Stimulated activated naive CD8-positive, alpha-beta T cell treated with anti-CD3 and anti-CD28 coated beads, Interleukin-15, amount 100 ng/mL, for 72 hours (primary cell): ENCODE data around the gene MTHFD2L.

ENCODE experiments used
- ATAC-seq: fragments of 150-1000 bp; cut with Tn5 transposase; 2 replicates; pipeline ENCODE4 v1.10.0; 2021; ENCODE audit warnings: mild to moderate bottlenecking, moderate library complexity
- DNase-seq, 2 donors: peaks; one replicate each; pipeline ENCODE4 v3.0.0; 2021 to 2022
- H3K27ac Mint-ChIP-seq, 2 donors: one replicate each; pipeline ENCODE4 v1.8.0; 2022; ENCODE audit warnings: mild to moderate bottlenecking in 2 of 2, mixed read lengths in 2 of 2, moderate library complexity in 2 of 2
- H3K27me3 Mint-ChIP-seq: one replicate; pipeline ENCODE4 v1.8.0; 2022; ENCODE audit warnings: mixed read lengths
- H3K4me1 Mint-ChIP-seq: one replicate; pipeline ENCODE4 v1.8.0; 2022; ENCODE audit warnings: mild to moderate bottlenecking, mixed read lengths
- H3K4me3 Mint-ChIP-seq, 2 donors: one replicate each; pipeline ENCODE4 v1.8.0; 2022; ENCODE audit warnings: mild to moderate bottlenecking in 2 of 2, mixed read lengths in 2 of 2, moderate library complexity in 1 of 2
- H3K9me3 Mint-ChIP-seq, 2 donors: one replicate each; pipeline ENCODE4 v1.8.0; 2022; ENCODE audit warnings: mixed read lengths in 2 of 2

The MTHFD2L gene

GRCh38 chr4:74287164-74287563 lies 129.2 kb downstream of the MTHFD2L start:
- Mint-ChIP-seq H3K27me3 (no peaks in the 10 kb centered on the region), H3K9me3 (peaks cover 0 to 9% of the 10 kb centered on the region in 2 donors), H3K4me1 (no peaks in the 10 kb centered on the region), H3K4me3 (no peak overlapping the region), H3K27ac (no peak overlapping the region)
- ATAC-seq = no peak
- no peak for DNase-seq

GRCh38 chr4:74287791-74288190 lies 129.9 kb downstream of the MTHFD2L start:
- no peak overlapping the region for H3K4me3 Mint-ChIP-seq

GRCh38 chr4:74291471-74291870 lies 133.6 kb downstream of the MTHFD2L start:
- no peak for DNase-seq
- no peak overlapping the region for H3K4me3 Mint-ChIP-seq
- no peak overlapping the region for H3K27ac Mint-ChIP-seq
- no peaks in the 10 kb centered on the region for H3K4me1 Mint-ChIP-seq
- ATAC-seq = no peak
- peaks cover 0 to 9% of the 10 kb centered on the region in 2 donors for H3K9me3 Mint-ChIP-seq
- H3K27me3 Mint-ChIP-seq = no peaks in the 10 kb centered on the region

More at GRCh38 chr4:74287791-74288190, 129.9 kb downstream of the MTHFD2L start:
- no peak for DNase-seq
- ATAC-seq = no peak
- Mint-ChIP-seq H3K27ac (no peak overlapping the region), H3K4me1 (no peaks in the 10 kb centered on the region), H3K9me3 (peaks cover 0 to 9% of the 10 kb centered on the region in 2 donors), H3K27me3 (no peaks in the 10 kb centered on the region)

GRCh38 chr4:74292111-74292870 lies 134.4 kb downstream of the MTHFD2L start:
- H3K4me1 Mint-ChIP-seq = no peaks in the 10 kb centered on the region
- DNase-seq = no peak
- H3K4me3 Mint-ChIP-seq = no peak overlapping the region
- H3K27ac Mint-ChIP-seq = no peak overlapping the region
- H3K27me3 Mint-ChIP-seq = no peaks in the 10 kb centered on the region
- ATAC-seq = no peak
- H3K9me3 Mint-ChIP-seq = peaks cover 0 to 9% of the 10 kb centered on the region in 2 donors

- DNase-seq = no peak
- Mint-ChIP-seq H3K27me3 (no peaks in the 10 kb centered on the region), H3K9me3 (peaks cover 0 to 9% of the 10 kb centered on the region in 2 donors), H3K4me1 (no peaks in the 10 kb centered on the region), H3K27ac (no peak overlapping the region), H3K4me3 (no peak overlapping the region)
- ATAC-seq = no peak
Measured at GRCh38 chr4:74293558-74293957, 135.6 kb downstream of the MTHFD2L start.

GRCh38 chr4:74294681-74295080 lies 136.8 kb downstream of the MTHFD2L start:
- ATAC-seq (no peak), DNase-seq (no peak)
- Mint-ChIP-seq H3K27me3 (no peaks in the 10 kb centered on the region), H3K4me3 (no peak overlapping the region), H3K9me3 (peaks cover 0 to 2% of the 10 kb centered on the region in 2 donors), H3K4me1 (no peaks in the 10 kb centered on the region), H3K27ac (no peak overlapping the region)

- H3K27me3 Mint-ChIP-seq = no peaks in the 10 kb centered on the region
- H3K4me1 Mint-ChIP-seq = no peaks in the 10 kb centered on the region
- no peaks in the 10 kb centered on the region for H3K9me3 Mint-ChIP-seq
- no peak for ATAC-seq
- H3K27ac Mint-ChIP-seq = no peak overlapping the region
- no peak overlapping the region for H3K4me3 Mint-ChIP-seq
- DNase-seq = no peak
Measured at GRCh38 chr4:74297539-74297938, 139.6 kb downstream of the MTHFD2L start.

GRCh38 chr4:74304095-74304625 lies 146.2 kb downstream of the MTHFD2L start:
- Mint-ChIP-seq H3K27me3 (no peaks in the 10 kb centered on the region), H3K4me3 (no peak overlapping the region), H3K4me1 (peaks cover 6% of the 10 kb centered on the region), H3K27ac (no peak overlapping the region), H3K9me3 (no peaks in the 10 kb centered on the region)
- DNase-seq (no peak), ATAC-seq (no peak)

GRCh38 chr4:74305000-74305399 lies 147.1 kb downstream of the MTHFD2L start:
- DNase-seq (no peak), ATAC-seq (no peak)
- H3K27ac Mint-ChIP-seq = no peak overlapping the region
- H3K4me3 Mint-ChIP-seq = no peak overlapping the region
- no peaks in the 10 kb centered on the region for H3K9me3 Mint-ChIP-seq
- H3K4me1 Mint-ChIP-seq = peaks cover 6% of the 10 kb centered on the region
- no peaks in the 10 kb centered on the region for H3K27me3 Mint-ChIP-seq

- no peaks in the 10 kb centered on the region for H3K27me3 Mint-ChIP-seq
- no peaks in the 10 kb centered on the region for H3K9me3 Mint-ChIP-seq
- H3K4me1 Mint-ChIP-seq = peaks cover 6% of the 10 kb centered on the region
- DNase-seq (no peak), ATAC-seq (no peak)
- H3K27ac Mint-ChIP-seq = no peak overlapping the region
- H3K4me3 Mint-ChIP-seq = no peak overlapping the region
Measured at GRCh38 chr4:74307170-74307569, 149.3 kb downstream of the MTHFD2L start.

- no peak for ATAC-seq
- no peaks in the 10 kb centered on the region for H3K27me3 Mint-ChIP-seq
- H3K4me3 Mint-ChIP-seq = peak within 1 kb of the TSS; percentile 12 to 32
- peak within 1 kb of the TSS in 1 of 2 donors; percentile 77 for H3K27ac Mint-ChIP-seq
- H3K9me3 Mint-ChIP-seq = no peaks in the 10 kb centered on the region
- H3K4me1 Mint-ChIP-seq = peaks cover 6% of the 10 kb centered on the region
- DNase-seq = no peak
Measured at GRCh38 chr4:74308215-74308614, 150.3 kb downstream of the MTHFD2L start, which contains the start of gene EPGN. Gene EPGN (plus strand): TSS chr4:74308470. CDS start chr4:74308534, 64 bp downstream.

- Mint-ChIP-seq H3K9me3 (no peaks in the 10 kb centered on the region), H3K4me1 (peaks cover 6% of the 10 kb centered on the region)
Measured at GRCh38 chr4:74309223-74309622, 151.3 kb downstream of the MTHFD2L start.

GRCh38 chr4:74311696-74312313 lies 153.9 kb downstream of the MTHFD2L start:
- Mint-ChIP-seq H3K9me3 (no peaks in the 10 kb centered on the region), H3K4me3 (no peak overlapping the region), H3K27me3 (no peaks in the 10 kb centered on the region), H3K4me1 (peaks cover 6% of the 10 kb centered on the region), H3K27ac (peak overlapping the region in 1 of 2 donors; percentile 65)
- ATAC-seq = no peak
- no peak for DNase-seq

More at GRCh38 chr4:74309223-74309622, 151.3 kb downstream of the MTHFD2L start:
- Mint-ChIP-seq H3K27me3 (no peaks in the 10 kb centered on the region), H3K27ac (no peak overlapping the region), H3K4me3 (no peak overlapping the region)
- DNase-seq (no peak), ATAC-seq (no peak)

GRCh38 chr4:74314329-74314728 lies 156.4 kb downstream of the MTHFD2L start:
- H3K4me1 Mint-ChIP-seq = no peaks in the 10 kb centered on the region
- no peaks in the 10 kb centered on the region for H3K9me3 Mint-ChIP-seq
- ATAC-seq (no peak), DNase-seq (no peak)
- H3K27me3 Mint-ChIP-seq = no peaks in the 10 kb centered on the region
- no peak overlapping the region for H3K4me3 Mint-ChIP-seq
- no peak overlapping the region for H3K27ac Mint-ChIP-seq

GRCh38 chr4:74314944-74315343 lies 157.0 kb downstream of the MTHFD2L start:
- Mint-ChIP-seq H3K27ac (no peak overlapping the region), H3K4me3 (no peak overlapping the region), H3K27me3 (no peaks in the 10 kb centered on the region), H3K9me3 (no peaks in the 10 kb centered on the region), H3K4me1 (no peaks in the 10 kb centered on the region)
- ATAC-seq (no peak), DNase-seq (no peak)

GRCh38 chr4:74315376-74315775 lies 157.5 kb downstream of the MTHFD2L start:
- ATAC-seq = no peak
- Mint-ChIP-seq H3K9me3 (no peaks in the 10 kb centered on the region), H3K27ac (no peak overlapping the region), H3K4me3 (no peak overlapping the region), H3K4me1 (peaks cover 1% of the 10 kb centered on the region), H3K27me3 (no peaks in the 10 kb centered on the region)
- no peak for DNase-seq
